Measurements from ENCODE around the gene BAG3.

GRCh38 chr10:119654540-119654939 lies 3.4 kb downstream of the BAG3 start:
- TF ChIP-seq POLR2AphosphoS5 (IDR thresholded peaks at IDR 0.05) (no peak), CTCF (IDR thresholded peaks at IDR 0.05; ENCODE audit: poor library complexity, severe bottlenecking) (no peak)

All from neural cell (in vitro differentiated cells).